NCI-H345 treated with DMSO at 0.1 percent for 48 hours (cell line): ENCODE results near the gene PLXNA4.

ENCODE experiments used
- DNase-seq: peaks from one replicate; lab custom pipeline; 2025; ENCODE audit not compliant: unreplicated experiment; lab: John Stamatoyannopoulos, UW

The PLXNA4 gene

DNA sequence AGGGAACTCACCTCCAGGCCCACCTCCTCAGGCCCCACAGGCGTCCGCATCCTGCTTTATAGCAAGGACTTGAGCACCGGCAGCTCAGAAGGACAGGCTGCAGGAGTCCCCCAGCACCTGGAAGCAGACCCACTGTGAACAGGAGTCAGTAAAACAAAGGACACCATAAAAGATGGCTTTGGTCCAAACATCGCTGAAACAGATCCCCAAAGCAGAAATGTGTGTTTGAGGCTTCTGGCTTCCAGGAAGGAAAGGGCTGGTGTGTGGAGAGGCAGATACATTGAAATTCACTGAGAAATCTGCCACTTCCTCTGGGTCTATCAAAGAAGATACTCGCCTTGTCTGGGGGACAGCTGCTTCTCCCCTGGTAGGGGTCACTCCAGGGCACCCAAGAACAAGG lies 286.2 kb downstream of the PLXNA4 start:
- no peak for DNase-seq

DNA sequence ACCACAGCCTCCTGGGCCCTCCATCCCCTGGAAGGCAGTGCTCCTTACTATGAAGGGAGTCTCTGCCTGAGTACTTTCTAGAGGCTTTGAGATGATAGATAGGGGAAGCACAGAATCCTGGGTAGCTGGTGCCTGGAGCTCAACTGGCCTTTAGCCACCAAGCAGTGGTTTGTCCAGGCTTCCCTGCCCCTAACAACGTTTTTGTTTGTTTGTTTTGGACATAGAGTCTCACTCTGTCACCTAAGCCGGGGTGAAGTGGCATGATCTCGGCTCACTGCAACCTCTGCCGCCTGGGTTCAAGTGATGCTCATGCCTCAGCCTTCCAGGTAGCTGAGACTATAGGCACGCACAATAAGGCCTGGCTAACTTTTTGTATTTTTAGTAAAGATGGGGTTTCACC lies 289.4 kb downstream of the PLXNA4 start:
- DNase-seq = no peak

DNA sequence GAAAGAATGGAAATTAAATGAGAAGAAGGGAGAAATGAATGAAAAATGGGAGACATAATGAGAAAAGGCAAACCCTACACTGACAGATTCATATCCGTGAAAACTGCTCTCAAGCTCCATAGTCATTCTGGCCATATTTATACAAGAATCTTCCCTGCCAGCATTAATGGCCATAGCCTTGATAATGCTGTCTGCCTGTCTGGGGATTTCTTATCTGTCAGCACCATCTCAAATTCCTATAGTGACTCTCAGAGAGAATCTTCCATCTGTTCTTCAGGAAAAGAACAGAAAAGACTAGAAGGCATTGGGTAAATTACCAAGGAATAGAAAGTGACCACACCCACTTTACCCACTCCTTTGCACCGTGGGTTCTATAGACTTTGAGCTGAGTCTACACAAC lies 295.9 kb downstream of the PLXNA4 start:
- DNase-seq = no peak

DNA sequence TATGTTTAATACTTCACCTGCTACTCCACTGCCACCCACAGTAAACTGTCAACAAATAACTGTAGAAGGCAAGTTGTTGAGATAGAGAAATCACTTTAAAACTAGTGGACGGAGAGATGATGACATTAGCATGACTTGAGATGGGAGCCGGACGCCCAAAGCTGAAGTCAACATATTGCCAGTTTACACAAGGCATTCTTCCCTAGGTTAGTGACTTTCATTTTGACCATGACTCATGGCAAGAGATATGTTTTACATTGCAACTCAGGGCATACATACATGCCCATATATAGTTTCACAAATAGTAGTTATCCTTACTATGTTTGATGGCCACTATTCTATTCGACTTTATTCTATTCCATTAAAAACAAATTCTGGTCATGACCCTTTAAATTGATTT lies 296.6 kb downstream of the PLXNA4 start:
- DNase-seq = no peak

DNA sequence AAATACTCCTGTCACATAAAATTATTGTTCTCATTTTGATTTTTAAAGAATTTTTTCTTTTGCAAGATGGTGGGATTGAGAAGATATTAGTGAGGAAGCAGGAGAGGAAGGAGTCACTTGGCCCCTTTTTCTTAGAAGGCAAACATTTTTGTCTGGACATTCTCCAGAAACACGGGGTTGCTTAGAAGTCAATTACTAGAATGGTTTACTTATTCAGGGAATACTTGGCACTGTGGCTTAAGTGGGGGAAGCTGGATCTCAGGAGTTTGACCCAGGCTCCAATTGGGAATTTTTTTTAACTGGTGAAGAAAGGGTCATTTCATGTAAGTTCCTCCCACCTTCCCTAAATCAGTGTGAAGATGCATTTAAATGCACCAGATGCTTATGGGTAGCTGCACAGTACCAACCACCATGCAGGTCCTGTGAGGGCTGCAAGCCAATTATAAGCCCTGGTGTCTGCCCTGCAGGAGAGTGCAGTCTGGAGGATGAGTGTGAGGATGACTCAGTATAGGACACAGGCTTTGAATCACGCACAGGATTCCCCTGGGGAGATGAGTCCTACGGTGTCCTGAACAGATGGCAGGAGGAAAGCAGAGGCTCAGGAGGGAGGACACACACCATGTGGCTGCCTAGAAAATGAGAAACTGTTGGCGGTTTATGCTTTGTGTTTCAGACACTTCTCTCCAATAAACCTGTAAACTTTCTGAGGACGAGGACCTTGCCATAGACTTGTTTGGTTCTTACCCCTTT lies 299.1 kb downstream of the PLXNA4 start:
- DNase-seq = no peak

DNA sequence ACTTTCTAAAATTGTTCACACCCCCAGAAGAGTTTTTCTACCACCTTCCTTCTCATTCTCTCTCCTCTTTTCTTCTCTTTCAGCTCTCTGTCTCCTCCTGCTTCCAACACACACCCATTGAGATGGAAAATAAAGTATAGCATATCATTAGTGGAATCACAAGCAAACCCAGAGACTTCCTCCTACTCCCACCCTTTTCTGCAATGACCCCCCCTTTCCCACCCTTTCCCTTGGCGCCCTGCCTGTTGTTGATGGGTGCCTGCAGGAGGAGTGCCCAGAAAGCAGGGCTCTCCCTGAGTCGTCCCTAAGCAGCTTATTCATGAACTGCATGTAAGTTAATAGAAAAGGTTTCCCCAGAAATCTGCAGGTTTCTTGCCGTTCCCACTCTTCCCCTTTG lies 300.0 kb downstream of the PLXNA4 start:
- DNase-seq = no peak

DNA sequence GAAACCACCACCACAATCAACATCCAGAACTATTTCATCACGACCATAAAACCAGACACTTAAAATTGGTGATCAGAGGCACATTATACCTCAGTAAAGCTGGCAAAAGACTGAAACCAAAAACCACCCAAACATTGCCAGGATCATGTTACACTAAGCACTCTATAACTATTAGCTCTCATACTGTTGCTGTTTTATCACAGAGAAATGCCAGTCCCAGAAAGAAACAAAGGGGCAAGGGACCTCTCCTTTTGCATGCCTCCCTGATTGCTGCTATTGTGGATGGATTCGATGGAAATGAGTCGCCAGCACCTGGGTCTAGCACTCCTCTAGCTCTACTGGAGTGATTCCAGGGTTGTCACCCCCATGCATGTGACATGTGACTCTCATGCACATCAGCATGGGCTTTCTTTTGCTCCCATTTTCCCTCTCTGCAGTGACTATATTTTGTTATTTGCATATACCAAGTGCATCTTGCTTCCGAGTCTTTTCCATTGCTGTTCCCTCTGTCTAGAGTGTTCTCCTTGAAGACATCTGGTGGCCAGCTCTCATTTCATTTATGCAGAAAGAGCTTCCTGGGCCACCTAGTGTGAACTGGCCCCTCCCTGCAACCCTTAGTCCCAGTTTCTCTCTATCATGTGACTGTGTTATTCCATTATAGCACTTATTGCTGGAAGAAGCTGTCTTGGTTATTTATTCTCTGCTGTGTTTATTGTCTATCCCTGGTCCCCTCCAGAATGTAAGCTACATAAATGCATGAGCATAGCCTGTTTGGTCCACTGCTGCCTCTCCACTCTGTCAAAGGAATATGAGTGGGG lies 300.6 kb downstream of the PLXNA4 start:
- peak; percentile 61 for DNase-seq

DNA sequence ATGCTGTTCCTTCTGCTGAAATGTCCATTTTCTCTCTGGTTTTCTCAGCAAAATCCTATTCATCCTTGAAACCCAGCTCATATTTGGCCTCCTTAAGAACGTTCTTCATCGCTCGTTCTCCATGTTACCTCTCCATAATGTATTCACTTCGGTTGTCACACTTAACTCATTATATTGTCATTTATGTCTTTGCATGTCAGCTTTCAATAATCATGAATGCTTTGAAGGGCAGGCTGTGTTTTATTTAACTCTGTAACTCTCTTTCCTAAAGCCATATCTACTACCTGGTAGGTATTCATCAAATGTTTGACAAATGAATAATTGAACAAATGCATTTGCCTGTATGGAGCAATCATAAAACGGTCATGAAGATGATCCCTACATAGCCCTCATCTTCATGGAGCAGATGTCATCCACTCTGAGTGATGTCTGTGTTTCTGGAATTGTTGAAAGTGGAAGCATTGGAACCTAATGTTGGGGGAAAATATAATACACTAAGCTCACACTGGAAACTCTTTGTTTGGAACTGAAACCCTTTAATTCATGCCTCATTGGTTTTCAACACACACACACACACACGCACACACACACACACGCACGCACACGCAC lies 303.4 kb downstream of the PLXNA4 start:
- DNase-seq = no peak

DNA sequence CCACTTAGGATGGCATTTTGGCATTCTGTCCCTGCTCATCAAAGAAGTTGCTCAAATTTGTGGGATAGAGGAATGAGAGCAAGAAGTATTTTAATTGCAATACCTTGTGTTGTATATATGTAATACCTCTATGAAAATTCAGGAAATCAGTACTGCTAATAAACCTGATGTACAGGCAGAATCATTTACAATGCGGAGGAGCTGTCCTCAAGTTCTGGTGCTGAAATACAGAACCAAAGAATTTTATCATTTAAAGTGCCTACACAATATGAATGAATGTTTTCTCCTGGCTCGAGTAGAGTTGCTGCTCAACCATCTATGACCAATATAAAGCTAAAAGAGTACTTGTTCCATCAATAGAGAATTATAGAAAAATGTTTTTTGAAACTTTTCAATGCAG lies 305.8 kb downstream of the PLXNA4 start:
- no peak for DNase-seq

DNA sequence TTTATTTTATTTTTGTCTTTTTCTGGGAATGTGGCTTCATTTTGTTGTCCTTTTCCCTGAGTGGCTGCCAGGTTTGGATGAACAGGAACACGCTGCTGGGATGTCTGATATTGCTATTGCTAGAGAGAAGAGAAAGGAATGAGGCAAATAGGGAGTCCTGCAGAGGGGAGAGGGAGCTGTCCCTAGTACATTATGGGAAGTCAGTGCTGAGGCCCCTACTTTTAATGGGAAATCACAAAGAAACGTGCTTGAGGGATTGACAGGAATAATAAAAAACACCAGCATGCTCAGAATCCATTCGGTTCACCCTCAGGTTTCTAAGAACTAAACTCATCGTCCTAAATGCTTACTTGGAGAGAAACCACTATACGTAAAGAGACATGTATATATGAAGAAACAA lies 306.6 kb downstream of the PLXNA4 start:
- DNase-seq = no peak

DNA sequence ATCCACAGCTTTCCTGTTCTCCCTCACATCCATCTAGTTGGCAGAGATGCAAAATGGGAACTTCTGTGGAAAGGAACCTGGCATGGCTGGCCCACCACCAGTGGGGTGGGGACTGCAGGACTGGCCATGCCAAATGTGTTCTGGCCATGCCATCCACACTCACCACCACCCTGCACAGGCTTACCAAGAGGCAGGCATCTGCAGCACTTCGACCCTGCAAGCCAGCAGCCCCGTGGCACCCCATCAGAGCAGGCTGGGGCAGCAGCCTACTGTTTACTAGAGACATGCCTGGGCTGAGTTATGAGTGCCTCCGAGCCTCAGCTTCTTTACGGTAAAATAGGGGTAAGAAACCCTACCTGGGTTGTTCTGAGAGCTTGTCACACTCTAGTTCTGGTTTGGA lies 313.1 kb downstream of the PLXNA4 start:
- no peak for DNase-seq

DNA sequence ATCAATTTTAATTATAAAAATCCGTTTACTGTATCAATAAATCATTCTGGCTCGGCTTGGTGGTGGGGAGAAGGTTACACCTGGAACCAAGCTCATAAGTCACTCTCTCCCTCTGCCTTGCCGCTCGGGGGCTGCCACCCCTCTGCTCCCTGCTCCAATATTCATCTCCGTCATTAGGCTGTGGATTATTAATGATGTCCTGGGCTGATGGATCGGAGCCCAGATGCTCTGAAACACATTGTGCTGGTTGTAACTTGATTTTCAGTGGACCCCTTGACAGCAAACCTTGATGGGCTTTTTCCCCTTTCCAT lies 314.2 kb downstream of the PLXNA4 start:
- DNase-seq = no peak

DNA sequence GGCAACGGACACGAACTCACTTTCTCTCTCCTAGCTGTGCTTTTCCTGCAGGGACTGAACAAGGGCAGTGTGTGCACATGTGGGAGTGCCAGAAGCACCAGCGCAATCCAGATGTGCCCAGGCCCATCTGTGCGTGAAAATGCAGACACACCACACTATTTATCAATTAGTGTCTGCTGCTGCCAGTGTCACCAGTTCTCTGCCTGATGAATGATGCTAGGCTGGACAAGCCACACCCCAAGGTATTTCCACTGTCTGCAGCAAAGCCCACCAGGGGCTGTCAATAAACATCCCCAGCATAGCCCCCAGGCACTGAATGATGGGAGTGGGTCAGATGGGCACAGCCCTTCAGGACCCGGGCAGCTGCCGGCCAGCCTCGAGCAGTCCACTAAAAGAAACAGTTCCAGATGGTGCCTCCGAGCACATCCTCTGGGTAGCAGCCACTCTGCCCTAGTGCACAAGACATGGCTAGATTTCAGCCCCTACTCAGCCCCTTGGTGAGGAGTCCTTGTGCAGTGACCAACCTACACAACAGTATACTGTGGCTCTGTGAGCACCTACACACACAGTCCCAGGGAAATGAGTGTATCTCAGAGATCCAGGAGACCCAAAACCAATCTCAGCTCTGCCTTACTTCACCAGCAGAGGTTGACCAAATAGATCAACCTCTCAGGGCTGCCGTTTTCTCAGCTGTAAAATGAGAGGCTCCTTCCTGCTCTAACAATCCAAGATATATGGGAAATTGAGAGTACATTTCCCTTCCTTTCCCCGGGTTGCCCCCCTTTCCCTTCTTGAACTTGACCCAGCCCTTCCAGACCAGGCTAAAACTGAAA lies 314.7 kb downstream of the PLXNA4 start:
- DNase-seq = no peak

DNA sequence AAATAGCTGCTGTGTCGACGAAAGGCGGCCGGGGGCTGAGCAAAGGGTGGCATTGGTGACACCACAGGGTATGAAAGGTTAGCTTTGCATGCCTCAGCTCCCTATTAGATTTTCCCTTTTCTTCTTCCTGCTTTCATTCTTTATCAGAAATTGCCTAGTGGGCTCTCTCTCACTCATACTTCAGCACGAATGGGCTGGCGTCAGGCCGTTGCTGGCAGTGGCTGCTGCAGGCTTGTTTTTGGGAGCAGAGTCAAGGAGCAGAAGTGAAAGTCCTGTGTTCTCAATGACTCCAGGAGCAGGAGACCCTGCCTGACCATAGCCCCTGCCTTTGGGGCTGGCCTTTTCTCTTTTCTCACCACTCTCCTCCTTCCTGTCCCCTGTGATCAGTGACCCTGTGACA lies 318.0 kb downstream of the PLXNA4 start:
- DNase-seq = no peak

DNA sequence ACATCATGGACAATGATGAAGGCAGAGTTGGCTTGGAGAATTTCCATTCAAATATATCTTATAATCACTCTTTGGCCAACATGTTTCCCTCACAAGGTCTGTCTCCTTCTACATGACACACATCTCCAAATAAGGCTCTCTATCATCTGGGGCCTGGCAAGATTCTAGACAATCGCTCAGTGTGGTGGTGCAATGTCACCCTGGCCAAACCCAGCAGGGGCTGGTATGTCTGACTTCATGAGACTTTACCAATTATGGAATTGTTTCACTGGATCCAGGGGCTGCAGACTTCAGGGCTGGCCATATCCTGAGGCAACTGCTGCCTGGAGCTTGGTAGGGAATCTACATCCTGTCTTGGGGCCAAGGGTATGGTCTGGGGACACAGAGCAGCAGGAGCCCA lies 319.0 kb downstream of the PLXNA4 start:
- no peak for DNase-seq

DNA sequence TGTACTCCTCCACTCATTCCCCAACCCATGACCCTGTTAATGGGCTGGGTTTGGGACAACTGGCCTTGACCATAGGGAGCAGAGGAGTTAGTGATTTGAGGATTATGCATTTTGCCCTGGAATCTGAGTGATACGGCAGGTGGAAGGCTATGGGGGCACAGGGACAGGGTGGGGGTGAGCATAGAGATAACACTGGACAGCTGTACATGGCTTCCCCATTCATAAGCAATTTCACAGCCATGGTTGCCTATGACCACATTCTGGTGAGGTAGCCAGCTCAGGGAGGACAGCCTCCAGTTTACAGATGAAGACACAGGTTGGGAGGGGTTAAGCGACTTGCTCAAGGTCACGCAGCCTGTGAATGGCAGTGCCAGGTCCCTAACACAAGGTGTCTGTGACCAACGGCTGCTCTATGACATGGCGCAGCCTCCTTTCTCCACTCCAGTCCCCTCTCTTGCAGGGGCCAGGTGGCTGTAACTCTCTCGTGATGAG lies 319.5 kb downstream of the PLXNA4 start:
- no peak for DNase-seq

DNA sequence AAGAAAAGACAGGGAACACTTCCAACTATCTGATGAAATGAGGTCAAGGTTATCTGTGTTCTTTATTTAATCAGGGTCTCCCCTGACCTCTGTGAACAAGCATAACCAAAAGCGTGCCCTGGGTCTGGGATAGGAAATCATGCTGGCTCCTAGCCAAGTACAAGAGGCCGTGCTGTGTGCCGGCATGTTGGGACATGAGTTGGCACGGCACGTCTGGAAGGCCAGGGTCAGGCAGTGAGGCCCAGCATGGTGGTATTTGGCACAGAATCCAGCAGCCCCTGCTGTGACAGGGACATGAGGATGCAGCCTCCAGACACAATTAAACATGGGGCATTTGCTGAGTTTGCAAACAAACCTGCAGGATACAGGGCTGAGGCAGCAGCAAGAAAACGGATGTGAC lies 320.4 kb downstream of the PLXNA4 start:
- DNase-seq = peak; percentile 45

DNA sequence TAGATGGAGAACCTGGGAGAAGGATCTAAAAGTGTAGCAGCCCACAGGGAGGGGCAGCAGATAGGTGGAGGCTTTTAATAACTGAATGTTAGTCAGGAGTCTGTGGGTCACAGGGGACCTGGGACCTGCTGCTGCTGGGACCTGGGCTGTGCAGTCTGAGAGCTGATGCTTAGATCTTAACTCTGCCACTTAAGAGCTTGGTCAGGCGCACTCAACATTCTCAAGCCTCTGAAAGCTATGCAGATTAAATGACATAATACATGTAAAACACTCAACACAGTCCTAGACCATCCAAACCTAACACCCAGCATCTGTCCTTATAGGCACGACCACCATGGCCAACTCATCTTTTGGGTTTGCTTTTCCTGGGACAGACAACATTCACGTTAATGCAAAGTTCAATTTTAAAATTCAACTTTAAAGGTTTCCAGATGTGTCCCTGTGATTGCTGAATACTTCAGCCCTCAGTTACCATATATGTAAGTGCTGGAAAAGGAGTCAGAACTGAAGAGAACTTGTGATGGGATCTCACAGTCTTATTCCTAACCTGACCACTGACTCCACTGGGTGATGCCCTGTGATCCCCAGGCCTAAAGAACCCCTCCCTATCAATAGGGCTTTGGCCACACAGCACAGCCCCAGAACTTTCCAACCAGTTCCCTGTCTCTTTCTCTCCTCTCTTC lies 321.0 kb downstream of the PLXNA4 start:
- no peak for DNase-seq

DNA sequence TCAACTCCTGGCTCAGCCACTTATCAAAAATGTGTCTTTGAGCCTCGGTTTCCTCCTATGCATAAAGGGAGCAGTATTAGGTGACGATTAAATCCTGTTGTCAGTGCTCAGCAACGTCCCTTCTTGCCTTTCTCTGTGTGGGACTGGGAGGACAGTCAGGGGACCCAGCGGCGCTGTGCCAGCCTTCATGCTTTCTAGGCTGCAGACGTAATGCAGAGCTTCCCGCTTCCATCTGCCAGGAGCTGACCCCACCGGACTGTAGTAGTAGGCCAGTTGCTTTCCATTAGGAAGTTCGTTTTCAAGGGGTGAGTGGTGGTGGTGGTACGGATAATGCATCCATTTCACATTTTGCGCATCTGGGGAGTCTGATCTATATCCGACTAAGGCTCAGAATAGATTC lies 321.8 kb downstream of the PLXNA4 start:
- no peak for DNase-seq

DNA sequence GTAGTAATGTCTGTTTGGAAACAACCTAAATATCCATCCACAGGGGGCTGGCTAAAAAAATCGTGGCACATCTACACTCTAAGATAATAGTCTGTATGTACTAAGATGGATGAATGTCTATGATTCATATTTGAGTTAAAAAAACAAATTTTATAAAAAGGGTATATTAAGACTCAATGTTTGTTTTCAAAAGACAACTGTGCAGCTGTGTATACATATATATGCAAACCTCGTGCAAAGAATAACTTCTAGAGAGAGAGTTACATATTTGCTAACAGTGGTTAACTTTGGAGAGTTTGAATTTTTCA lies 323.5 kb downstream of the PLXNA4 start:
- no peak for DNase-seq

DNA sequence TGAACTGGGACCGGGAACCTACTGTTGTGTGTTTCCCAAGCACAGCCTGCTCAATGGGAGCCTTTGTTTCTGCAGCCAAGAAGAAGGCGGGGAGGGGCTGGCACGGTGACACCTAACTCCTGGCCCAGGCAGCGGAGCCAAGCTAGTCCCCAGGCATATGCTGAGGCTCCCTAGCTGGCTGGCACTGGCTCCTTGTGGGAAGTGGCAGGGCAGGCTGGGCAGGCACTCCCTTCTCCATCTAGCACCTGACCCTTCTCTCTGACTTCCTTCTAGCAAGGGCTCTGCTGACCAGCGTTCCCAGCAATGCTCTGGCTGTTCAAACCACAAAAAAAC lies 325.0 kb downstream of the PLXNA4 start:
- DNase-seq = peak; percentile 22
